HEK293T (cell line): ENCODE measurements around the gene ARHGAP25.

Experiments used
- BHLHE40 ChIP-seq: fragments of 450-650 bp; IDR thresholded peaks from 2 replicates; pipeline ENCODE4 v1.6.1; 2016; ENCODE audit warnings: mild to moderate bottlenecking, moderate library complexity, borderline replicate concordance
- SUZ12 ChIP-seq: fragments of 450-650 bp; IDR thresholded peaks from 2 replicates; pipeline ENCODE4 v1.6.1; 2016; ENCODE audit warnings: mild to moderate bottlenecking
- TARDBP ChIP-seq: fragments of 450-650 bp; IDR thresholded peaks from 2 replicates; pipeline ENCODE4 v1.6.1; 2016
- ZNF384 ChIP-seq: fragments of 450-650 bp; IDR thresholded peaks from 2 replicates; pipeline ENCODE4 v1.6.1; 2016

DNA sequence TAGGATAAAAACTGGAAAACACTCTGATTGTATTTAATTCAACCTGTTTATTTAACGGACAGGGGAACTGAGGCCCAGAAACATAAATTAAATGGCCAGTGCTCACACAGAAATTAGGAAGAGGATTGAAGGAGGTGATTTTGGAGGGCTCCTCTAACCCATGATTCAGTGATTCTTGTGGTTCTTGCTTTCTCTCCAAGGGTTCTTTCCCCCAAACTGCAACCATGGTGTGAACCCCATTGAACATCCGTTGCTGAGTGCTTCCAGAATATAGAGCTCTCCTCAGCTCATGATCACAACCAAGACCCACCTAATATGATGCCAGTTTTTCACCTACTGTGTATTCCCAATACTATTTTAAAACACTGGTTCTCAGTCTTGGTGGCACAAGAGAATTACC lies 95.1 kb downstream of the ARHGAP25 start:
- TF ChIP-seq TARDBP (no peak), SUZ12 (no peak), ZNF384 (no peak), BHLHE40 (no peak)
